Measurements from ENCODE around the gene SLC1A6. TPM values are rescaled to one million over a fixed set of nuclear protein-coding genes. Genes with fewer than 3 reads are reported as not detected.
A peak's percentile ranks its signal among the peaks of the same experiment; 100 is the strongest.

The SLC1A6 gene
- total RNA-seq, 2 experiments from 2014 or later, result not detected

DNA sequence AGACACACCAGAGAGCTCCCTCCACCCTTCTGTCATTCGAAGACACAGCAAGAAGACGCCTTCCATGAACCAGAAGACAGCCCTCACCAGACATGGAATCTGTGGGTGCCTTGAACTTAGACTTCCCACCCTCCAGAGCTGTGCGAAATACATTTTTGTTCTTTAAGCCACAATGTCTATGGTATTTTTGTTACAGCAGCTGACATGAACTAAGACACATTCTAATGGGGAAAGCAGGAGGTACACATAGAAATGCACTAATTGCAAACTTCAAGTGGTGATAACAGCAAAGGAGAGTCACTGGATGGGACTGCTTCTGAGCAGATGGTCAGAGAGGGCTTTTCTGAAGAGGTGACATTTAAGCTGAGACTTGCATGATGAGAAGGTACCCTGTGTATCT, 22.2 kb downstream of the SLC1A6 start:
- POLR2A ChIA-PET, result no interaction called here
- no peak overlapping the region for H3K27ac Mint-ChIP-seq

DNA sequence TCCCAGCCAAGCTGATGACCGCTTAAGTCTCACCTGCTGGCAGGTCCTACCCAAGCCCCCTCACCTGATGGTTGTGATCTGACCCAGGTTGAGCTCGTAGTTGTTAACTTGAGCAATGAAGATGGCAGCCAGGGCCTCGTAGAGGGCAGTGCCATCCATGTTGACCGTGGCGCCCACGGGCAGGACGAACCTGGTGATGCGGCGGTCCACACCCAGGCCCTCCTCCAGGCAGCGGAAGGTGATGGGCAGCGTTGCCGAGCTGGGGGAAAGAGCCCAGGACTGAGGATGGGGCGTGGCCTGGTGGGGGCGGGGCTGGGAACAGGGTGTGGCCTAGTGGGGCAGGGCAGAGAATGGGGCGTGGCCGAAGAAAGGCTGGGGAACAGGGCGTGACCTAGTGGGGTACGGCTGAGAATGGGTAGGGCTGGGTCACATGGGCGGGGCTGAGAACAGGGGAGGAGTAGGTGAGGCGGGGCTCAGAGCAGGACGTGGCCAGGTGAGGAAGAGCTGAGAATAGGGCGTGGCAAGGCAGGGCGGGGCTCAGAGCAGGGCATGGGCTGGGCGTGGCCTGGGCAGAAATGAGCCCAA, 25.5 kb downstream of the SLC1A6 start:
- H3K9me3 Mint-ChIP-seq, result peaks cover 9% of the 10 kb centered on the region
- peaks cover 0 to 4% of the 10 kb centered on the region in 2 experiments for H3K27me3 ChIP-seq (ENCODE audit: control insufficient read depth in 1 of 2, insufficient read depth in 2 of 2, low read length in 2 of 2)
- TF ChIP-seq, protein P1, sequence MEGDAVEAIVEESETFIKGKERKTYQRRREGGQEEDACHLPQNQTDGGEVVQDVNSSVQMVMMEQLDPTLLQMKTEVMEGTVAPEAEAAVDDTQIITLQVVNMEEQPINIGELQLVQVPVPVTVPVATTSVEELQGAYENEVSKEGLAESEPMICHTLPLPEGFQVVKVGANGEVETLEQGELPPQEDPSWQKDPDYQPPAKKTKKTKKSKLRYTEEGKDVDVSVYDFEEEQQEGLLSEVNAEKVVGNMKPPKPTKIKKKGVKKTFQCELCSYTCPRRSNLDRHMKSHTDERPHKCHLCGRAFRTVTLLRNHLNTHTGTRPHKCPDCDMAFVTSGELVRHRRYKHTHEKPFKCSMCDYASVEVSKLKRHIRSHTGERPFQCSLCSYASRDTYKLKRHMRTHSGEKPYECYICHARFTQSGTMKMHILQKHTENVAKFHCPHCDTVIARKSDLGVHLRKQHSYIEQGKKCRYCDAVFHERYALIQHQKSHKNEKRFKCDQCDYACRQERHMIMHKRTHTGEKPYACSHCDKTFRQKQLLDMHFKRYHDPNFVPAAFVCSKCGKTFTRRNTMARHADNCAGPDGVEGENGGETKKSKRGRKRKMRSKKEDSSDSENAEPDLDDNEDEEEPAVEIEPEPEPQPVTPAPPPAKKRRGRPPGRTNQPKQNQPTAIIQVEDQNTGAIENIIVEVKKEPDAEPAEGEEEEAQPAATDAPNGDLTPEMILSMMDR (IDR thresholded peaks at IDR 0.05), result no peak
- no peaks in the 10 kb centered on the region for H3K4me1 Mint-ChIP-seq (ENCODE audit: low read depth)
- H3K4me3 Mint-ChIP-seq, result no peak overlapping the region
- ChIA-PET POLR2A (no interaction called here), CTCF (interaction anchor here (0.6 kb wide), 1 partner anchor 207 kb away, joined by 3 read pairs; no protein-coding TSS in a partner anchor)
- intact Hi-C loops (cut with DNase I, micrococcal nuclease), result no loop called here
- H3K36me3 ChIP-seq (ENCODE audit: insufficient read depth, low read length), result no peaks in the 10 kb centered on the region
- no peaks in the 10 kb centered on the region for H3K36me3 Mint-ChIP-seq (ENCODE audit: low read depth)
- no peaks in the 10 kb centered on the region for H3K4me1 ChIP-seq (ENCODE audit: insufficient read depth, low read length)
- H3K27ac ChIP-seq (ENCODE audit: low read depth in 1 of 2, low read length in 2 of 2), result no peak overlapping the region
- ATAC-seq (ENCODE audit: poor library complexity) (no peak), DNase-seq (peak in 1 of 14 experiments; percentile 25)
- no peak overlapping the region for H3K4me3 ChIP-seq (ENCODE audit: low read length)
- no peak overlapping the region for H3K27ac Mint-ChIP-seq
- H3K9me3 ChIP-seq (ENCODE audit: control insufficient read depth in 1 of 2, insufficient read depth in 1 of 2, low read length in 2 of 2), result peaks cover 17 to 25% of the 10 kb centered on the region in 2 experiments
- peaks cover 25% of the 10 kb centered on the region for H3K27me3 Mint-ChIP-seq

More for the DNA sequence above, 22.2 kb downstream of the SLC1A6 start:
- CTCF ChIA-PET, result no interaction called here
- DNase-seq (no peak), ATAC-seq (ENCODE audit: poor library complexity) (no peak)
- Histone ChIP-seq H3K4me1 (ENCODE audit: insufficient read depth, low read length) (no peaks in the 10 kb centered on the region), H3K27me3 (ENCODE audit: control insufficient read depth in 1 of 2, insufficient read depth in 2 of 2, low read length in 2 of 2) (peaks cover 0 to 2% of the 10 kb centered on the region in 2 experiments), H3K9me3 (ENCODE audit: control insufficient read depth in 1 of 2, insufficient read depth in 1 of 2, low read length in 2 of 2) (peaks cover 31 to 35% of the 10 kb centered on the region in 2 experiments), H3K36me3 (ENCODE audit: insufficient read depth, low read length) (no peaks in the 10 kb centered on the region), H3K27ac (ENCODE audit: low read depth in 1 of 2, low read length in 2 of 2) (no peak overlapping the region), H3K4me3 (ENCODE audit: low read length) (no peak overlapping the region)
- peaks cover 25% of the 10 kb centered on the region for H3K27me3 Mint-ChIP-seq
- H3K36me3 Mint-ChIP-seq (ENCODE audit: low read depth), result no peaks in the 10 kb centered on the region
- intact Hi-C loops (cut with DNase I, micrococcal nuclease), result no loop called here
- peaks cover 14% of the 10 kb centered on the region for H3K9me3 Mint-ChIP-seq
- TF ChIP-seq, protein P1 (IDR thresholded peaks at IDR 0.05), result no peak
- H3K4me3 Mint-ChIP-seq, result no peak overlapping the region
- no peaks in the 10 kb centered on the region for H3K4me1 Mint-ChIP-seq (ENCODE audit: low read depth)

DNA sequence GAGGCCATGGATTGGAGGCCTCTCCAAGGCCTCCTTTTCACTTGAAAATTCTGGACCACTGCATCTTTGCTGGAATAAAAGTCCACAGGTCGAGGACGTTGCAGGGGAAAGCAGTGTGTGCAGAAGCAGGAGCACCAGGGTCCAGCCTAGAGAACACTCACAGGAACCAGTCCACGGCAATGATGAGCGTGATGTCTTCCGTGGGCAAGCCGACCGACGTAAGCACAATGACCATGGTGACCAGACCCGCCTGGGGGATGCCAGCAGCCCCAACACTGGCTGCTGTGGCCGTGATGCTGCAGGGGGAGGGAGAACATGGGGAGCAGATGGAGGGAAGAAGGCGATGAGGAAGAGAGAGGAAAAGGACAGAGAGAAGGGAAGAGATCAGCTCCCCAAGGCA, 26.9 kb downstream of the SLC1A6 start:
- TF ChIP-seq, protein P1 (IDR thresholded peaks at IDR 0.05), result no peak
- Histone ChIP-seq H3K9me3 (ENCODE audit: control insufficient read depth in 1 of 2, insufficient read depth in 1 of 2, low read length in 2 of 2) (peaks cover 8 to 17% of the 10 kb centered on the region in 2 experiments), H3K27me3 (ENCODE audit: control insufficient read depth in 1 of 2, insufficient read depth in 2 of 2, low read length in 2 of 2) (peaks cover 0 to 4% of the 10 kb centered on the region in 2 experiments), H3K36me3 (ENCODE audit: insufficient read depth, low read length) (no peaks in the 10 kb centered on the region), H3K4me1 (ENCODE audit: insufficient read depth, low read length) (no peaks in the 10 kb centered on the region), H3K4me3 (ENCODE audit: low read length) (no peak overlapping the region), H3K27ac (ENCODE audit: low read depth in 1 of 2, low read length in 2 of 2) (no peak overlapping the region)
- Mint-ChIP-seq H3K4me3 (no peak overlapping the region), H3K36me3 (ENCODE audit: low read depth) (no peaks in the 10 kb centered on the region), H3K27me3 (peaks cover 25% of the 10 kb centered on the region), H3K9me3 (peaks cover 9% of the 10 kb centered on the region), H3K4me1 (ENCODE audit: low read depth) (no peaks in the 10 kb centered on the region), H3K27ac (no peak overlapping the region)
- ATAC-seq (ENCODE audit: poor library complexity), result no peak
- DNase-seq, result no peak
- ChIA-PET CTCF (no interaction called here), POLR2A (no interaction called here)
- intact Hi-C loops (cut with DNase I, micrococcal nuclease), result no loop called here

Data from CD4-positive, alpha-beta T cell (primary cell).